WI38 (cell line): ENCODE data around the gene ZNF740.

Source experiments
- H3K4me3 ChIP-seq: 2 replicates; pipeline ENCODE4 v1.5.1; 2011; ENCODE audit warnings: low read depth, mild to moderate bottlenecking, control low read depth, low read length
- CTCF ChIP-seq: IDR thresholded peaks from 2 replicates; pipeline ENCODE4 v1.5.1; 2012; ENCODE audit warnings: low read depth, mild to moderate bottlenecking, control low read depth, low read length

The ZNF740 gene

GRCh38 chr12:53210843-53211242 is 30.3 kb downstream of the ZNF740 start:
- H3K4me3 ChIP-seq: no peak overlapping the region
- no peak for TF ChIP-seq CTCF

- H3K4me3 ChIP-seq: no peak overlapping the region
- peak; percentile 39 for TF ChIP-seq CTCF
These were observed 31.2 kb downstream of the ZNF740 start for GRCh38 chr12:53211476-53212381.

- no peak for TF ChIP-seq CTCF
- H3K4me3 ChIP-seq: no peak overlapping the region
These were observed 32.4 kb downstream of the ZNF740 start for GRCh38 chr12:53212931-53213330.

GRCh38 chr12:53213348-53213747 is 32.8 kb downstream of the ZNF740 start:
- no peak overlapping the region for H3K4me3 ChIP-seq
- TF ChIP-seq CTCF: peak; percentile 87

GRCh38 chr12:53214221-53214620 is 33.7 kb downstream of the ZNF740 start:
- no peak for TF ChIP-seq CTCF
- no peak overlapping the region for H3K4me3 ChIP-seq

- no peak overlapping the region for H3K4me3 ChIP-seq
- no peak for TF ChIP-seq CTCF
These were observed 34.3 kb downstream of the ZNF740 start for GRCh38 chr12:53214687-53215455.

- TF ChIP-seq CTCF: no peak
- H3K4me3 ChIP-seq: no peak overlapping the region
These were observed 35.0 kb downstream of the ZNF740 start for GRCh38 chr12:53215497-53215896.
